GM19023 (cell line): ENCODE measurements around the gene TMEM271.
"Not testable (repeated sequence)": the region's sequence is repeated elsewhere in the genome, so short reads cannot be mapped to it uniquely, and the experiment has no call there.

ENCODE experiments used
- ATAC-seq: cut with Tn5 transposase; IDR thresholded peaks from one replicate; pipeline ENCODE4 v1.9.1; 2021; ENCODE audit warnings: mild to moderate bottlenecking, moderate library complexity; ENCODE audit not compliant: unreplicated experiment

The TMEM271 gene

GRCh38 chr4:610411-611261 is 34.5 kb upstream of the TMEM271 start:
- ATAC-seq: no peak

GRCh38 chr4:609400-610050 is 33.4 kb upstream of the TMEM271 start:
- no peak for ATAC-seq

- ATAC-seq: no peak
Measured at GRCh38 chr4:608236-608635, 32.1 kb upstream of the TMEM271 start.

GRCh38 chr4:605702-606425 is 29.8 kb upstream of the TMEM271 start:
- no peak for ATAC-seq

- ATAC-seq: no peak
Measured at GRCh38 chr4:604131-604530, 28.0 kb upstream of the TMEM271 start.

GRCh38 chr4:602559-602942 is 26.5 kb upstream of the TMEM271 start:
- ATAC-seq: no peak

GRCh38 chr4:601612-602558 is 25.8 kb upstream of the TMEM271 start:
- ATAC-seq: no peak

GRCh38 chr4:600850-601515 is 24.9 kb upstream of the TMEM271 start:
- no peak for ATAC-seq

- ATAC-seq: no peak
Measured at GRCh38 chr4:600166-600565, 24.1 kb upstream of the TMEM271 start.

GRCh38 chr4:598925-599324 is 22.8 kb upstream of the TMEM271 start:
- no peak for ATAC-seq

GRCh38 chr4:592825-593520 is 16.9 kb upstream of the TMEM271 start:
- no peak for ATAC-seq

- not testable (repeated sequence) for ATAC-seq
Measured at GRCh38 chr4:592178-592577, 16.1 kb upstream of the TMEM271 start.

GRCh38 chr4:590313-590841 is 14.3 kb upstream of the TMEM271 start:
- no peak for ATAC-seq

GRCh38 chr4:589219-589963 is 13.3 kb upstream of the TMEM271 start:
- no peak for ATAC-seq

- ATAC-seq: no peak
Measured at GRCh38 chr4:588351-588849, 12.3 kb upstream of the TMEM271 start.

- no peak for ATAC-seq
Measured at GRCh38 chr4:587671-588350, 11.7 kb upstream of the TMEM271 start.

- no peak for ATAC-seq
Measured at GRCh38 chr4:583820-584219, 7.7 kb upstream of the TMEM271 start.
